HG02840 (cell line): ENCODE measurements around the gene RABAC1.

Experiments used
- ATAC-seq: cut with Tn5 transposase; IDR thresholded peaks from one replicate; pipeline ENCODE4 v1.9.1; 2021; ENCODE audit warnings: mild to moderate bottlenecking, moderate library complexity, moderate number of reproducible peaks; ENCODE audit not compliant: unreplicated experiment, low FRiP score

Gene RABAC1

DNA sequence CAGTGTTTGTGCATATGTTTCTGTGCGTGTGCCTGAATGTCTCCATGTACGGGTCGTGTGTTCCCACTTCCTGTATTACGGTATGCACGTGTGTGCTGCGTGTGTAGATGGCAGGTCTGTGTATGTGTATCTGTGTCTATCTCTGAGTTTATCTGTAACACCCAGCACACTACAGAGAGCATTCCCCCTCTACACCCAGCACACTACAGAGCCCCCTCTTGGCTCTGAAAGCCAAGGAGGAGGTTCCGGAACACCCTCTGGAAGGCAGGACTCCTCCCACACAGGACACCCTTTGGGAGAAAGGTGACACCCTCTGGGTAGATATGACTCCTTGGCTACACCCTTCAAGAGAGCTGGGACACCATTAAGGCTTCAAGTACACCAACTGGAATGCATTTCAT lies 28.8 kb downstream of the RABAC1 start:
- no peak for ATAC-seq

DNA sequence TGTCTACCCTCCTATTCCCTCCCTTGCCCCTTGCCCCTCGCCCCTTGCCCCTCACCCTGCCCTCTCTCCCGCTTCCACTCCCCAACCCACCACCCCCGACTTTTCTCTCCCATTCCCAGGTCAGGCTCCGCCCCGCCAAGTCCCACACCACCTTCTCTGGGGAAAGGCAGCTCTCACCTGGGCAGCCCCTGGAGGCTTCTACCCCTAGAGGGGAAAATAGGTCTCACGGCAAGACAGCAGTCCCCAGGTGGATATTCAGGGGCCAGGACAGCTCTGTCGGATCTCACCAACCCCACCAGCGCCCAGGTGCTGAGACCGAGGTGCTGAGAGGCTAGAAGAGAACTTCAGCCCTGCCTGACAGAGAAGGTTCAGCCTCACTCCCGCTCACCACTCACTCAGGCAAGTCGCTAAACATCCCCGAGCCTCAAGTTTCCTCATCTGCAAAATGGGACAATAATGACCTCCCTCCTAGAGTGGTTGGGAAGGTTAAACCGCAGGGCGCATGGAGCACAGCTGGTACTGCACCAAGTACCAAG lies 29.5 kb downstream of the RABAC1 start:
- ATAC-seq: no peak

DNA sequence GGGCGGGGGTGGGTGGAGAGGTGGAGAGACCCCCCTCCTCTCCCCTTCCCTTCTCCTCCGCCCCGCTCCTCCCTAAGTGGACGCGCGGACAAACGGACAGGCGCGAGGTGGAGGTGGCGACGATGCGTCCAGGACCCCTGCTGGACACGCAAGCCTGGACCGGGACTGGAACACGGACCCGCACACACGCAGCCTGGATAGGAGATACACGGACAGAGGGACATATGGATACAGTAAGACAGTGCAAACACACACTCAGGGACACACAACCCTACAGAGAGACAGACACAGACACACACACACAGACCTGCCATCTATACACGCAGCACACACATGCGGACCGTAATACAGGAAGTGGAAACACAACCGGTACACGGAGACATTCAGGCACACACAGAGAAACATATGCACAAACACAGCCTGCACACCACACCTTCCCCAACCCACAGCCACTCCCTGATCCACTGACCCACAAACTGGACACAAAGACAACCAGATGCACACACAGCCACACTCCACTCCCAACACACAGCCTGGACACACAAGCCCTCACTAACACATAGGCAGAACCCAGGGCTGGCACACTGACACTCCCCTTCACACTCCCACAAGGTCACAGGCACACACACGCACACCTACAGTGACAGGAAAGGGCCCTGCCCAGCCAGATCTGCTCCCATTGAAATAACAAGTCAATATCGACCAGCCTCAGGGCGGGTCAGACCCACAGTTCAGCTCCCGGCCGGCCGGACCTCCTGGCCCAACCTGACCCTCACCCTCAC lies 30.2 kb downstream of the RABAC1 start:
- ATAC-seq: no peak

DNA sequence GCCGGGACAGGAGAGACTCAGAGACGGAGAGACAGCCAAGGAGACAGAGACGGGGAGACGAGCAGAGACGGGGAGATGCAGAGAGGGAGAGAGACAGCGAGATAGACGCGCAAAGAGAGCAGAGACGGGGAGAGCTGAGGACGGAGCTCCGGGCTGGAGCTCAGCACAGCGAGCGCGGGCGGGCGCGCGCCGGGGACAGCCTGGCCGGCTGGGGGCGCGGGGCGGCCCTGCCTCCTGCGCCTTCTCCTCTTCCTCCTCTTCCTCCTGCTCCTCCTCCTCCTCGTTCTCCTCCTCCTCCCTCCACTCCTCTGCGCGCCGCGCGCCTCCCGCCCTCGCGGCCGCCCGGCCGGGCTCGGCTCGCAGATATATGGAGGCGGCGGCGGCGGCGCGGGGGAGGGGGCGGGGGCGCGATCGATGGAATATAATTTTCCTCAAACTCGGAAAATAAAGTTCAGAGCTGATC lies 30.9 kb downstream of the RABAC1 start, which contains the start of gene ERFL:
TSS of gene ERFL (minus strand) at position 229 of the 463 bp plus-strand sequence. CDS start 15,530 bp downstream, outside the sequence.
- no peak for ATAC-seq

DNA sequence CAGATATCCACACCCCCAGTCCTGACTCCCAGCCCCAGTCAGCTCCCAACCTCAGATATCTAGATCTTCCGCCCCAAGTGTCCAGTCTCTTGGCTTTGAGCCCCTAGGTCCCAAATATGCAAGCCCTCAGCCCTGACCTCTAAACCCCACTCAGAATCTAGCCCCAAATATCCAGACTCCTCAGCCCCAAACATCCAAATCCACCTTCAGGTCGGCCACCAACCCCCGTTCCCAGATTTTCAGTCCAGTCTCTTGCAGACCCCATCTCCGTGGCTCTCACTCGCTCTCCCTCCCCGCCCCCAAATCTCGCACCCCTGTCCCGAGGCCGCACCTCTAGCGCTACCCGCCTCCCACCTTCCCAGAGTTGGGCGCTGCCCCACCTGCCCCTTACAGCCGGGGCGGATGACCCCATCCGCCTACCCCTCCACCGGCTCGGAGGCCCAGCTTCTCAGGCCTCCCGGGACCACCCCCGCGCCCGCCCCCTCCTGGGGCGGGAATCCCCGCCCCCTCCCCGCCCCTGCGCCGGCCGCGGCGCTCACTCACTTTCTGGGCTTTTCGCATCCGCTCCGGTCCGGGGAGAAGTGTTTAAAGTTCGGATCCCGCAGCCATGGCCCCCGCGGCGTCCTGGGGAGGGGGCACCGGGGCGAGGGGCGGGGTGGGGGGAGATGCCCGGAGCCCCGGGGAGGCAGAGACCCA lies 31.5 kb downstream of the RABAC1 start:
- no peak for ATAC-seq

DNA sequence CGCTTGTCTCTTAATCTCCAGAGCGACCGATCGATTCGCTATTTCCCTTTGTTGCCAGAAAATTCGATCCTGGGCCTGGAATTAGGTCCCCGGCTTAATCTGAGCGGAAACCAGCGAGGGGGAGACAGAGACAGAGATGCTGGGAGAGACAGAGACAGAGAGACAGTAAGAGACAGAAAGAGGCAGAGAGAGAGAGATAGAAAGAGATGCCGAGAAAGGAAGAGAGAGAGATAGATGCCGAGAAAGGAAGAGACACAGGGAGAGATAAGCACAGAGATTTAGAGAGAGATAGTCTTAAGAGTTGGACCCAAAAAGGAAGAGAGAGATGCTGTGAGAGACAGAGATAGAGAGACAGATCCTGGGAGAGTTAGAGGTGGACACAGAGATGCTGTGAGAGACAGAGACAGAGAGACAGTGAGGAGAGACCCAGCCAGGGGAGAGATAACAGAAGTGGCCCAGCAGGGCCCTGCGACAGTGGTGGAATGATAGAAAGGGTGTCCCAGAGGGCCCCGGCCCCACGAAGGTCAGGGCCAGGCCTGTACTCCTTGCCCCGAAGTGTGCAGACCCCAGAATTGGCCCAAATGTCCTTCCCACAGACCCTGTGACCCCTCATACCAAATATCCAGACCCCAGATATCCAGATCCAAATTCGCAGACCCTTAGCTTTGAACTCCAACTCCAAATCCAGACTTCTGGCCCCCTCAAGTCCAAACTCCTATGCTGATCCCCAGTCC lies 32.2 kb downstream of the RABAC1 start:
- ATAC-seq: no peak

DNA sequence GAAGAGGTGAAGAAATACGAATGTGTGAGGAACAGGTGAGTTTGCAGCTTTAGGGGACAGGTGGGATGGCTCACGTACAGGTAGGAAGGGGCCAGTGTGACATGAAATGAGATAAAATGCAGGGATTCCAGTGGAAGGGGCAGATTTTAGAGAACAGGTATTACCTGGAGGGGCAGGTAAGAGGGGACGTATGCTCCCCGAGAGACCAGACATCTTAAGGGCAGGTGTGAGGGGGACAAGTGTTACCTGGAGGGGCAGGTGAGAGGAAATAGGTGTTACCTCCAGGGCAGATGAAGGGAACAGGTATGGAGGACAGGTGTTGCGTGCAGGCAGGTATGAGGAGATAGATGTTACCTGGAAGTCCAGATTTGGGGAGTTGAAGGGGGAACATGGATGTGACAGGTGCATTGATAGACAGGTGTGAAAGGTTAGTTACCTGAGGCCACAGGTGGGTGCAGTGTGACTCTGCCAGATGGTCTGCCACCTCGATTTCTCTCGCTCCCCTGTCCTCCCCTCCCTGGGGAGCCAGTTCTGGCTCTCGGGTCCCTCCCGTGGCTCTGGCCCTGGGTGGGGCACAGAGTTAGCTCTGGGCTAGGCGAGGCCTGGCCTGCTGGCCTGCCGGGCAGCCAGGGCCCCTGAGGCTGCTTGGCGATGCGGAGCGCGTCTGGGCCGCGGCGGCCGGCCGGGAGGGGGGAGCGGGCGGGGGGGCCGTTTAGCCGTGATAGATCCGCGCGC lies 32.9 kb downstream of the RABAC1 start:
- no peak for ATAC-seq

DNA sequence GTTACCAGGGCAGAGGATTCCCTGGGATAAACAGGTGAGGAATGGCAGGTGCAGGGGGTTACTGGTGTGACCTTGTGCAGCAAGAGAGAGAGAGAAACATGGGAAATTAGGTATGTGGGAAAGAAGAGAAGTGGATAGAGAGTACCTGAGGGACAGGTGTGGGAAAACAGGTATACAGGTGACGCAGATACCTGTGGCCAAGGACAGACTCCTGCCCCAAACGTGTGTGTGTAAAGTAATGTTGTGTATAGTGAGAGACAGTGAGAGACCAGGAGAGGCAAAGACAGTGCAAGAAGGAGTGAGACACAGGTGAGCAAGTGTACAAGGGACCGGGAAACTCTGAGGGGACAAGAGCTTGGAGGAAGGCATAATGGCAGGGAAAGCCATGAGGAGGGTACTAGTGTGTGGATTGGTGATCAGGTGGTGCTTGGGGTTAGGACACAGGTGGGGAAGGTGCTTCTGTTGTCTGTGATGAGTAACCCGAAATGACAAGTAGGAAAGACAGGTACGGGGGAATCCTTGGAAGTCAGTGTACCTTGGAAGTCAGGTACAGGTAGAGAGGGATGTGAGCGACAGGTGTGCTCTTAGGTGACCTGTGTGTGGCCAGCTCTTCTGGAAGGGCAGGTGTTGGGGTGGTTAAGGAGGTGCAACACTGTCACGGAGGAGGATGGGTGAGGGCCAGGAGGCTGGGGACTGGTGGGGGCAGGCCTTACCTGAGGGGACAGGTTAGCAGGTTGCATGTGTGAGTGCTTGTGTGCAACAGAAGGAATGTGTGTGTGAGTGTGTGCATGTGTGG lies 33.7 kb downstream of the RABAC1 start:
- no peak for ATAC-seq

DNA sequence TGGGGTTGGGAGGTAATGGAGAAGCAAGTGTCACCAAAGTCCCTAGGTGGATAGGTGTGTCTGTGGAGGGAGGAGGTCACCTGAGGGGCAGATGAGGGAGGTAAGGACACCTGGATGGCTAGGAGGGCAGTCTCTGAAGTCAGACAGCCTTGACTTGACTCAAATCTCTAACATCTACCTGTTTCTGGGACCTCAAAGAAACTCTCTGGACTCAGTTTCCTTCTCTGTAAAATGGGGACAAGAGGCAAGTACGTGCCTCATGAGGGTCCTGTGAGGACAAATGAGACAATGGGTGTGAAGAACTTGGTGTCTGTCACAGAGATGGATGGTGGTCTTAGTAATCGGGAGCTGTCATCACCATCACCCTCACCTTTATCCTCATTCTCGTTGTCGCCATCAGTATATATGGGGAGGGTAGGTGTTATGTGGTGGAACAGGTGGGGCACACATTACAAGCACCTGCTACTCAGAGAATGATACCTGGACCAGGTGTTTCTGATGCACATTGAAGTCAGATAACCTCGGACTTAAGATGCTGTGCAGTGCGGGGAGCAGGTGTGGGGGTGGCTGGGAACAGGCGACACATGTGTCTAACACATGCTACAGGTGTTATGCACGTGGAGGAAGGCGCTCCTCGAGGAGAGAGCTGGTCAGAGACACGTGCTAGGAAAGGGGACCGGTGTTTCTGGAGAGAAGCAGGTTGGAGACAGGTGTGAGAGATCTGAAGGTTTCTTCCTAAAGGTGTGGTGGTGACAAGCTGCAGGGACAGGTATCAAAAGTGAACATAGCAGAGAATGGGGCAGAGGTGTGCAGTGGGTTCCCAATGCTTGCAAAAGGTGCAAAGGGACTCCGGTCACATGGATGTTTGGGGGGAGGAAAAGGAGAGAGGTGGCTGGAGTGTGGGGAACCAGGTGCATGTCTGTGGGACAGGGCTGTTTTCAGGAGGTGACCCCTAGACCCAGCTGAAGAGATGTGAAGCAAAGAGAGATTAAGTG lies 34.7 kb downstream of the RABAC1 start:
- no peak for ATAC-seq

DNA sequence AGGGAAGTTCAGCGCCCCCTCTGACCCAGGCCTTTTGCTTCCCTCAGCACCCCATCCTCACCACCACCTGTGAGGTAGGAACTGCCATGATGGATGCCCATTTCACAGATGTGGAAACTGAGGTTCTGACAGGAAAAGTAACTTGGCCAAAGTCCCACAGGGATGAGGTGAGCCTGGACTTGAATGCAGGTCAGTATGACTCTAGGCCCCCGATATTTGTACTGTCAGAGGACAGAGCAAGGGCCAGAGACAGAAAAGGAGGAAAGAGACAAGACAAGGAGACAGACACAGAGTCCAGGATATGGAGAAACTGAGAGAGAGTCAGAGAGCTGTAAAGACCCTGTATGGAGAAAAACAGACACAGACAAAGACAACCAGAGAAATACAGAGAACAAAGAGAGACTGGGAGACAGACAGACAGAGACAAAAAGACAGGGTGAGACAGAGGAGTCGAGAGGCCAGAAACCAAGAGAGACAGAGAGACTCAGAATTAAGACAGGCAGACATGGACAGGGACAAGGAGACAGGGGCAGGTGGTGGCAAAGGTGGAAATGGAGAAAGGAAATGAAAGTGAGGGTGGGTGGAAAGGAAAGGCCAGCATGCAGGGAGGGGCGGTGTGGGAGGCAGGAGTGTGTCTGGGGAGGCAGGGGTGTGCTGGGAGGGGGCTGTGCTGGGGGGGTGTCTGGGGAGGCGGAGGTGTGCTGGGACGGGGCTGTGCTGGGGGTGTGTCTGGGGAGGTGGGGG lies 35.9 kb downstream of the RABAC1 start:
- no peak for ATAC-seq

DNA sequence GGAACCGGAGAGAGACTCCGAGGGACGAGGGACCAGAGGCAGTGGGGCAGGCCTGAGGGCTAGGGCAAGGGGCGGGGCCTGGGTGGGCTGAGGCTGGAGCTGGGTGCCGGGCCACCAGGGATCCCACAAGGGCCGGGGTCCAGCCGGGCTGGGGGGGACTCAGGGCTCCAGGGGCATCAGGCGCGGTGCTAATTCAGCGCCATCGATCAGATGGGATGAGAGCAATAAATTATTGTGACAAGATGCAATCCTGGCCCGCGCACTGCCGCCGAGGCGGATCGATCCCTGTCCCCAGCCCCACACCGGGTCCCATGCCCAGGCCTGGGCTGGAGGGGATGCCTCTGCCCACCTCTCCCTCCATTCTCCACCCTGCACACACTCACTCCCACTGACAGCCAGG lies 36.5 kb downstream of the RABAC1 start:
- ATAC-seq: no peak

DNA sequence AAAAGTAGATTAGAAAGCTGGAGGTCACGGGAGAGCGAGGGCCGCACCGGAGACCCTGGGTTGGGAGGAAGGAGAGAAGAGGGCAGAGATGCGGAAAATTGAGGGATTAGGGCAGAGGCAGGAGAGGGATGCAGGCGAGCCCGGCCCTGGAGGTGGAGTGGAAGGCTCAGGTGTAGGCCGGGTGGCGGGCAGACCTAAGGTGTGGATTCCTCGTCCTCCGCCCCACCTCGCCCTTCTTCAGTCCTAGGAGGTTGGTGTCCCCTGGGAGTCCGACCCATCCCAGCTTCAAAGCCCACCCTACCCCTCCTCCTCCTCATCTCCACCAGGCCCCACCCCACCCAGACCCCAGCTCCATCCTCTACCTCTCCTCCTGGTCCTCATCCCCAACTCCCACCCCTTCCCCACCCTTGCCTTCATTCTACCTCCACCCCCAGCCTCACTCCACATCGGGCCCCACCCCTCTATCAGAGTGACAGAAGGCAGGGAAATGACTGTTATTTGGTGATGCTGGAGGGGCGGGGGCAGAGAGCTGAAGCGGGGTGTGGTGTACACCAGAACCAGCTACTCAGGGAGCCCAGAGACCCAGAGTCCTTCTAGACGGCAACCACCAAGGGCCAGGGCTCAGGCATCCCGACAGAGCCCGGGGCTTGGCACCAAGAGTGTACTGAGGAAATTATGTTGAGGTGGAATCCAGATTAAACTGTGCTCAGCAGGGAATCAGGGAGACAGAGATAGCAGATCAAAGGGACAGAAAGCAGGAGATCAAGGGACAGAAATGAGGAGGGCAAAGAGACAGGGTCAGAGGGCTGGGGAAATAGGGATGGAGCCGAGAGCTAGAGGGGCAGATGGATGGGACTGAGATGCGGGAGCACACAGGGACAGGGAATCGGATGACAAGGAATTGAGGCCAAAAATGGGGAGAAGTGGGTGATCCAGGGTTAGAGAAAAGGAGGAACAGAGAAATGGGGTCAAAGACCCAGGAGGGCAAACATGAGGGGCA lies 37.2 kb downstream of the RABAC1 start:
- no peak for ATAC-seq

DNA sequence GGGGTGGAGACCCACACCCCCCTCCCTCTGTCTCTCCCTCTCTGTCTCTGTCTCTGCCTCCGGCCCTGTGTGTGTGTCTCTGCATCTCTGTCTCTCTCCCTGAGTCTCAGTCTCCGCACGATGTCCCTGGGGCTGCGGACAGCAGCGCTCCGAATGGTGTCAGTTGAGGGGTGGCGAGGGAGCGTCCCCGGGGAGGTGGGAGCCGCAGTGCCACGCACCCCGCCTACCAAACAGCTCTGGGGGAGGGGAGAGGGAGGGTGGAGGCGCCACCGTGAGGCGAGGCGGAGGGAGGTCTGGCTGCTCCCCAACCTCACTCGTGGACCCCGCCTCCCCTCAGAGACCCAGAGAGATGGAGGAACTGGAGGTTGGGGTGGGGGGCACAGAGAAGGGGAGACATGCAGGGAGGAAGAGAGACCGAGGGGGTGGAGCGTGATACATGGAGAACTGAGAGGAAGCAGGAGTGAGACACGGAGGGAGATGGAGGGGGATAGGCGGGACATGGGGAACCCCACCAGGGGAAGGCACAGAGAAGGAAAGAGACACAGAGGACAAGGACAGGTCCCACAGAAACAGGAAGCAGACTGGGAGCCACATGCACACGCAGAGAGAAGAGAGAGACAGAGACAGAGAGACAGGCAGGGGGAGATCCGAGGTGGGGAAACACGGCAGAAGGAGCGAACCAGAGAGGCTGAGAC lies 38.1 kb downstream of the RABAC1 start:
- ATAC-seq: no peak

DNA sequence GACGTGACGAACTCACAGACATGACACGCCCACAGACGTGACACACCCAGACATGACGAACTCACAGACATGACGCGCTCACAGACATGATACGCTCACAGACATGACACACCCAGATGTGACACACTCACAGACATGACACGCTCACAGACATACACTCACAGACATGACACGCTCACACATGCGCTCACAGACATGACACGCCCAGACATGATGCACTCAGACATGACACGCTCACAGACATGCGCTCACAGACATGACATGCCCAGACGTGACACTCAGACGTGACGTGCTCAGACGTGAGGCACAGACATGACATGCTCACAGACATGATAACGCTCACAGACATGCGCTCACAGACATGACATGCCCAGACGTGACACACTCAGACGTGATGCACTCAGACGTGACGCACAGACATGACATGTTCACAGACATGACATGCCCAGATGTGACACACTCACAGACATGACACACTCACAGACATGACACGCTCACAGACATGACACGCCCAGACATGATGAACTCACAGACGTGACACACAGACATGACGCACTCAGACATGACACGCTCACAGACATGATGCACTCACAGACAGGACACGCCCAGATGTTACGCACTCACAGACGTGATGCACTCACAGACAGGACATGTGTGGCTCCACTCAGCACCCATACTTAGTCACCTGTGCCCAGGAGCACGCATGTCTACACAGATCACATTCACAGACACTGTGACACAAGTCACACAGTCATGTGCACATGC lies 39.0 kb downstream of the RABAC1 start:
- ATAC-seq: no peak

DNA sequence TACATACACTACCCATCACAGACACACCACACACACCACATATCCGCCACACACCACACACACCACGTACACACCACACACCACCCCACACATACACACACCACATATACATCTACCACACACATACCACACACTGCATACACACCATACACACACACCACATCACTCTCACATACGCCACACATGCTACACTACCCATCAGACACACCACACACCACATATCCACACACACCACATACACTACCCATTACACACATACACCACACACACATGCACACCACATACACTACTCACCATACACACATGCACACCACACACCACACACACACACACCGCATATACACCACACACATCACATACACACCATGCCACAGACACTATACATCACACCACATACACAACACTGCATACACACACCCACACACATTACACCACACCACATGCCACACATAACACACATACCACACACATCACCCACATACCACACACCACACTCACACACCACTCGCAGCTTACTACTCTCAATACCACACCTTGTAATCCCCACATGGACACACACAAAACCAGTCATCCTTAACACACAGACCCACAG lies 40.4 kb downstream of the RABAC1 start:
- no peak for ATAC-seq
